ENCODE measurements around the gene NCAM1.

NCAM1 gene

DNA sequence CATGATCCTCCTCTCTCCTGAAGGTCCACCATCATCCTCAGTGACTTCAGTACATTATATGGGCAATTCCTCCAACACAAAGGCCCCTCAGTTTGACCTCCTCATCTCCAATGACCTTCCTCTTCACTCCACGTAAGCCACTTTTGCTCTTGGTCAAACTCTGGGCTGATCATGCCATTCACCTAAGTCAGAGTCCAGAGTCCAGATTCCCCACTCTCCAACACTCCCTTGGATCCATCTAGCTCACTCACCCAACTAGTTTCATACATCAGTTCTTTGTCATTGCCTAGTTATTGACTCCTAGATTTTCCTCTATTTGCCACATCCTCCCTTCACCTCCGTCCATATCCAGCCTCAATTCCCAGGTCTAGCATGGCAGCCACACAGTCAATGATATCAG is 322.7 kb downstream of the NCAM1 start:
- TF ChIP-seq EZH2 (optimal IDR thresholded peaks at IDR 0.05; ENCODE audit: low read depth, low read length) (no peak), EZH2phosphoT487 (IDR thresholded peaks at IDR 0.05; ENCODE audit: low read length) (no peak)
- TF ChIP-seq, protein P1, sequence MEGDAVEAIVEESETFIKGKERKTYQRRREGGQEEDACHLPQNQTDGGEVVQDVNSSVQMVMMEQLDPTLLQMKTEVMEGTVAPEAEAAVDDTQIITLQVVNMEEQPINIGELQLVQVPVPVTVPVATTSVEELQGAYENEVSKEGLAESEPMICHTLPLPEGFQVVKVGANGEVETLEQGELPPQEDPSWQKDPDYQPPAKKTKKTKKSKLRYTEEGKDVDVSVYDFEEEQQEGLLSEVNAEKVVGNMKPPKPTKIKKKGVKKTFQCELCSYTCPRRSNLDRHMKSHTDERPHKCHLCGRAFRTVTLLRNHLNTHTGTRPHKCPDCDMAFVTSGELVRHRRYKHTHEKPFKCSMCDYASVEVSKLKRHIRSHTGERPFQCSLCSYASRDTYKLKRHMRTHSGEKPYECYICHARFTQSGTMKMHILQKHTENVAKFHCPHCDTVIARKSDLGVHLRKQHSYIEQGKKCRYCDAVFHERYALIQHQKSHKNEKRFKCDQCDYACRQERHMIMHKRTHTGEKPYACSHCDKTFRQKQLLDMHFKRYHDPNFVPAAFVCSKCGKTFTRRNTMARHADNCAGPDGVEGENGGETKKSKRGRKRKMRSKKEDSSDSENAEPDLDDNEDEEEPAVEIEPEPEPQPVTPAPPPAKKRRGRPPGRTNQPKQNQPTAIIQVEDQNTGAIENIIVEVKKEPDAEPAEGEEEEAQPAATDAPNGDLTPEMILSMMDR (IDR thresholded peaks at IDR 0.05; ENCODE audit: low read length), result no peak
- no peak overlapping the region for H3K4me3 ChIP-seq (ENCODE audit: low read length)
- 0 out of 2 replicates have a peak, but pooled peaks cover 6% of the 10 kb centered on the region for H3F3A ChIP-seq (ENCODE audit: insufficient read depth, low read length)

DNA sequence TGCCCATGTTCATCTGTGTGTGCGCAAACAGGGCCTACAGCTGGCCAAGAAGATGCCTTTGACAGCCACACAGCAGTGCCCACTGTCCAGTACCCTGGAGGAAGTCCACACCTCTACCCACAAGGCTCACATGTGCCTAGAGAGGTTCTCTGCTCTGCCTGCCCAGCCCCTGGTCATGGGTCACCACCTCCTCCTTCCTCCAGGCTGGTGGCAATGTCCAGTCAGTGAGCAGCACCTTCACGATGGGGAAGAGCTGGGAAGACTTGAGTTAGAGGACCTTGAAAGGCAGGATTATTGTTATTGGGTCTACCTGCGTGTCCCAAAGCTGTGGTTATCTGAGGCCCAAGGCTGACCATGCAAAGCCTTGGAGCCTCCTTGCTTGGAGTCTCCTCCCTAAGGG is 324.8 kb downstream of the NCAM1 start:
- H3K36me3 ChIP-seq (replicated peaks; ENCODE audit: insufficient read depth, low read length), result no peaks in the 10 kb centered on the region
- no peak overlapping the region for H2AFZ ChIP-seq (ENCODE audit: low read length)
- H3F3A ChIP-seq (ENCODE audit: insufficient read depth, low read length), result 0 out of 2 replicates have a peak, but pooled peaks cover 6% of the 10 kb centered on the region

More for the DNA sequence above, 322.7 kb downstream of the NCAM1 start:
- H3K27me3 ChIP-seq (replicated peaks; ENCODE audit: insufficient read depth, low read length), result no peaks in the 10 kb centered on the region
- H4K20me1 ChIP-seq (ENCODE audit: insufficient read depth, low read length), result no peaks in the 10 kb centered on the region
- no peak overlapping the region for H3K27ac ChIP-seq (ENCODE audit: low read length)
- no peak overlapping the region for H2AFZ ChIP-seq (ENCODE audit: low read length)
- peaks cover 15% of the 10 kb centered on the region for H3K4me1 ChIP-seq (ENCODE audit: low read length)
- no peak overlapping the region for H3K9ac ChIP-seq (ENCODE audit: low read length)
- no peaks in the 10 kb centered on the region for H3K9me2 ChIP-seq (replicated peaks; ENCODE audit: insufficient read depth, low read length)
- H3K36me3 ChIP-seq (replicated peaks; ENCODE audit: insufficient read depth, low read length), result no peaks in the 10 kb centered on the region
- H3K4me2 ChIP-seq (ENCODE audit: low read depth, low read length), result no peak overlapping the region
- DNase-seq, result no peak
- no peaks in the 10 kb centered on the region for H3K79me2 ChIP-seq (ENCODE audit: low read length)
- H3K9me3 ChIP-seq (replicated peaks; ENCODE audit: insufficient read depth, low read length), result no peaks in the 10 kb centered on the region

DNA sequence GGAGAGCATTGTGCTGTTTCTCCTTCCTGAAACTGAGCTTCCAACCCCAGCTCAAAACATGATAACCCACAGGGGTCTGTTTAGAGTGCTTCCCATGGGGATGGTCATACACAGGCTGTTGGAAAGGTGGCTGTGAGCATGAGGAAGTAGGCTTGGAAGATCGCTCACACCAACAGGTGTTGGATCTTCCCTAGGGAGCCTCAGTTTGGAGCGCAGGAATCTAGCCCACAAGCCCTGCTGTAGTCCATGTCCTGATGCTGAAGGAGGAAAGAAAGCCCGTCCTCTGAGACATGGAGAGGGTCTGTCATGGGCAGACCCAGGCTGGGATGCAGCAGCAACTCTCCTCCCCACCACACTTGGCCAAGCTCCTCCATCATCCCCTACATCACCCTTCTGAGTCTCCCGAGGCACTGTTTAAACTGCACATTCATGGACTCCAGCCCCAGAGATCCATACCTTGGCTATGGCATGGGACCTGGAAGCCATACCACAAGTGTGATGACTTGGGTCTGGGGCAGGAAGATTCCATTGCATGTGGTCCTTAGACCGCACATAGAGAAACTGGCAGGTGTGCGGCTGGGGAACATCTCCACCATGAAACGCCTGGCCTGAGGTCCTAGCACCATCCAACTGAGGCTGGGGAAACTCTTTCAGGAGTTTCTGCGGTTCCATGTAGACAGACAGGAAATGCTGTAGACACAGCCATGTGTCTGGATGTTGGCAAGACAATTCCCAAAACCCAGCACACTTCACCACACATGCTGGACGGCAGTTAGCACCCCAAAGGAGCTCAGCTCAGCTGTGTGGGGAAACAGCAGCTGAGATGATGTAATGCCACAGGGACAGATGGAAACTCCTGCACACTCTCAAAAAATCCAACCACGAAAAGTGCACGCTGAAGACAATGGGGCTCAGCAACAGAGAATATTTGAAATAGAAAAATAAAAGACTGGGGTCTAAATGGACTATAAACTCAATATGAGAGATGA is 325.6 kb downstream of the NCAM1 start:
- Histone ChIP-seq H3F3A (ENCODE audit: insufficient read depth, low read length) (0 out of 2 replicates have a peak, but pooled peaks cover 6% of the 10 kb centered on the region), H3K27ac (ENCODE audit: low read length) (peak overlapping the region; percentile 26; the same call in 1 of the 2 replicates), H3K36me3 (replicated peaks; ENCODE audit: insufficient read depth, low read length) (no peaks in the 10 kb centered on the region), H3K27me3 (replicated peaks; ENCODE audit: insufficient read depth, low read length) (no peaks in the 10 kb centered on the region), H3K79me2 (ENCODE audit: low read length) (no peaks in the 10 kb centered on the region), H3K4me1 (ENCODE audit: low read length) (peaks cover 17% of the 10 kb centered on the region), H2AFZ (ENCODE audit: low read length) (no peak overlapping the region), H3K4me2 (ENCODE audit: low read depth, low read length) (peak overlapping the region; percentile 41; the same call in 1 of the 2 replicates), H3K4me3 (ENCODE audit: low read length) (no peak overlapping the region), H3K9me3 (replicated peaks; ENCODE audit: insufficient read depth, low read length) (no peaks in the 10 kb centered on the region), H3K9ac (ENCODE audit: low read length) (no peak overlapping the region), H4K20me1 (ENCODE audit: insufficient read depth, low read length) (no peaks in the 10 kb centered on the region), H3K9me2 (replicated peaks; ENCODE audit: insufficient read depth, low read length) (no peaks in the 10 kb centered on the region)
- TF ChIP-seq, protein P1 (IDR thresholded peaks at IDR 0.05; ENCODE audit: low read length), result no peak
- TF ChIP-seq EZH2 (optimal IDR thresholded peaks at IDR 0.05; ENCODE audit: low read depth, low read length), result no peak
- no peak for TF ChIP-seq EZH2phosphoT487 (IDR thresholded peaks at IDR 0.05; ENCODE audit: low read length)
- DNase-seq, result peak; percentile 11

More for the DNA sequence above, 324.8 kb downstream of the NCAM1 start:
- Histone ChIP-seq H3K9ac (ENCODE audit: low read length) (no peak overlapping the region), H3K9me2 (replicated peaks; ENCODE audit: insufficient read depth, low read length) (no peaks in the 10 kb centered on the region), H3K27ac (ENCODE audit: low read length) (no peak overlapping the region), H3K4me3 (ENCODE audit: low read length) (no peak overlapping the region), H3K79me2 (ENCODE audit: low read length) (no peaks in the 10 kb centered on the region), H3K4me2 (ENCODE audit: low read depth, low read length) (no peak overlapping the region), H3K4me1 (ENCODE audit: low read length) (peaks cover 17% of the 10 kb centered on the region), H3K27me3 (replicated peaks; ENCODE audit: insufficient read depth, low read length) (no peaks in the 10 kb centered on the region), H4K20me1 (ENCODE audit: insufficient read depth, low read length) (no peaks in the 10 kb centered on the region), H3K9me3 (replicated peaks; ENCODE audit: insufficient read depth, low read length) (no peaks in the 10 kb centered on the region)
- TF ChIP-seq EZH2phosphoT487 (IDR thresholded peaks at IDR 0.05; ENCODE audit: low read length), result no peak
- TF ChIP-seq, protein P1 (IDR thresholded peaks at IDR 0.05; ENCODE audit: low read length), result no peak
- TF ChIP-seq EZH2 (optimal IDR thresholded peaks at IDR 0.05; ENCODE audit: low read depth, low read length), result no peak
- no peak for DNase-seq
